Measurements from ENCODE around the gene TMCO4.

TMCO4 gene

GRCh38 chr1:19775831-19776230, 23.9 kb downstream of the TMCO4 start:
- no peak for DNase-seq
- TF ChIP-seq GATA1 (IDR thresholded peaks at IDR 0.05; ENCODE audit: low read depth, low read length) (no peak), POLR2A (IDR thresholded peaks at IDR 0.05; ENCODE audit: low read length) (no peak)

DNA sequence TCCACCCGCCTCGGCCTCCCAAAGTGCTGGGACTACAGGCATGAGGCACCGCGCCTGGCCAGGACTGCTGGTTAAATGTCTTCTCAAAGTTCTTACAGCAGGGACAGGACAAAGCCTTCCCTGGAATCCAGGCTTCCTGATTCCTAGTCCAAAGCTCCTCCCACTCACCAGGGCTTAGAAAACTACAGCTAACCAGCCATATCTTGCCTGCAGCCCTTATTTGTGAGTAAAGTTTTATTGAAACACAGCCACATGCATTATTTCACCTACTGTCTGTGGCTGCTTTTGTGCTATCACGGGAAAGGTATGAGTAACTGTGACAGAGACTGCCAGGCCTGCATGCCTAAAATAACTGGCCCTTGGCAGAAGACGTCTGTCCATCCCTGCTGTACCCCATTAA, 24.4 kb downstream of the TMCO4 start:
- TF ChIP-seq GATA1 (IDR thresholded peaks at IDR 0.05; ENCODE audit: low read depth, low read length) (no peak), POLR2A (IDR thresholded peaks at IDR 0.05; ENCODE audit: low read length) (no peak)
- DNase-seq = no peak

DNA sequence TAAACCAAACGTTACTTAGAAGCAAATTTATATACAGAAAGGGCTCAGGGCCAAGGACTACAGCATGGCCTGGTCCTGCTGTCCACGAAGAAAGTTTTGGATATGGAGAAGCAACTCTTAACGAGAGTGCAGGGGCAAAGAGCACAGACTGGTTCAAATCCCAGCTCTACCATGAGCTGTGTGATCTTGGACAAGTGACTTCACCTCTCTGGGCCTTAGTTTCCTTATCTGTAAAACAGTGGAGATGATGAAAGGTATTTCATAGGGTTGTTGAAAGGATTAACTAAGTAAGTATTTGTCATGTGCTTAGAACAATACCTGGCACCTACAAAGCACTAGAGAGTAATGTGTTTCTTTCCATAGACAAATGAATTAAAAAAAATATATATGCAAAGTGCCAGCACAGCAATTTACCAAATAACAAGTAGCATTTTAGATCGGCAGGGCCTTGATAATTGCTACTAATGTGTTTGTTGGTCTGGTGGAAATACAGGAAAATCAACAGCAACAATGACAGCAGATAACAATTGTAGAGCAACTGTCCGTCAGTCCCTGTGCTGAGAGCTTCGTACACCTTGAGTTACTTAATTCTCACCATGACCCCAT, 25.4 kb downstream of the TMCO4 start:
- TF ChIP-seq POLR2A (IDR thresholded peaks at IDR 0.05; ENCODE audit: low read length) (no peak), GATA1 (IDR thresholded peaks at IDR 0.05; ENCODE audit: low read depth, low read length) (no peak)
- DNase-seq = no peak

- DNase-seq = no peak
- TF ChIP-seq GATA1 (IDR thresholded peaks at IDR 0.05; ENCODE audit: low read depth, low read length) (no peak), POLR2A (IDR thresholded peaks at IDR 0.05; ENCODE audit: low read length) (no peak)
These were observed 26.2 kb downstream of the TMCO4 start for GRCh38 chr1:19773485-19773884.

- TF ChIP-seq GATA1 (IDR thresholded peaks at IDR 0.05; ENCODE audit: low read depth, low read length) (no peak), POLR2A (IDR thresholded peaks at IDR 0.05; ENCODE audit: low read length) (no peak)
- DNase-seq = no peak
These were observed 27.7 kb downstream of the TMCO4 start for GRCh38 chr1:19772053-19772452.

DNA sequence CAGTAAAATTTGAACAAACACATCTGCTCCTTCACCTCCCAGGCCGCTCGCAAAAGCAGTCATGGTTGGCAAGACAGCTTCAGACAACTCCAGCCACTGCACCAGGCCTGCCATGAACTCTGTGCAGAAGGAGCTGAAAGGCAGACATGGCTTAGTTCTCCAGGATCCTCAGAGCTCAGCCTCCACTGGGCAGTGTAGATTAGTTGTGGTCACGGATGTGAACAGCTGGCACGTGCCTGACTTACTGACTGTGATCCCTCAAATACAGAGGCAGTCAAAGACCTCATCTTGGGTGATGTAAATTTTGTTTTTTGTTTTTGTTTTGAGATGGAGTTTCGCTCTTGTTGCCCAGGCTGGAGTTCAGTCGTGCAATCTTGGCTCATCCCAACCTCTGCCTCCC, 28.4 kb downstream of the TMCO4 start:
- TF ChIP-seq GATA1 (IDR thresholded peaks at IDR 0.05; ENCODE audit: low read depth, low read length) (no peak), POLR2A (IDR thresholded peaks at IDR 0.05; ENCODE audit: low read length) (no peak)
- no peak for DNase-seq

DNA sequence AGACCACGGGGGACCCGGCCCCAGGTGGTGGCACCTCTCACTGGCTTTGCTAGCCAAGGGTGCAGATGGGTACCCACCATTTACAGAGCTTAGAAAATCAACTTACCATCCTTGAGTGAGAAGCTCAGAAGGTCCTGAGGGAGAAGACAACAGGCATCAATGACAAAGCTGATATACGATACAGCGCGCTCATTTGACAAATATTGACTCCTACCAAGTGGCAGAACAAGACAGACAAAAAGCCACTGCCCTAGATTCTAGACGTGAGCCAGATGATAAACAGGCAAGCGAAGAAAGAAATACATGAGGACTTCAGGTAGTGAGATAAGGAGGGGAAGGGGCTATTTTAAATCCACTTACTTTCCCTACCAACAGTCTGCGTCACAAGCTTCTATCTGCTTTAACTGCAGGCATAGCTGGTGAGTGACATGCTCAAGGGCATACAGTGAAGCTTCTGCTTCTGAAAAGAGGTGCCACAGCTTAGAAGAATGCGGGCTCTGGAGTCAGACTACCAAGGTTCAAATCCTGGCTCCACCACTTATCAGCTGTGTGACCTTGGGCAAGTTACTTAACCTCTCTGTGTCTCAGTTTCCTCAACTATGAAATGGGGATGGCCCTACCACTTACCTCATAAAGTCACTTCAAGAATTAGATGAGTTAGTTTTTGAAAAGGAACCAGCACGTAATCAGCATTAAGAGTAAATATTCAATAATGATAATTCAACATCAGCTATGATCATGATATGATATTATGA, 29.1 kb downstream of the TMCO4 start:
- TF ChIP-seq POLR2A (IDR thresholded peaks at IDR 0.05; ENCODE audit: low read length) (no peak), GATA1 (IDR thresholded peaks at IDR 0.05; ENCODE audit: low read depth, low read length) (no peak)
- no peak for DNase-seq

GRCh38 chr1:19769211-19769932, 30.3 kb downstream of the TMCO4 start:
- DNase-seq = no peak
- no peak for TF ChIP-seq POLR2A (IDR thresholded peaks at IDR 0.05; ENCODE audit: low read length)
- no peak for TF ChIP-seq GATA1 (IDR thresholded peaks at IDR 0.05; ENCODE audit: low read depth, low read length)

- TF ChIP-seq GATA1 (IDR thresholded peaks at IDR 0.05; ENCODE audit: low read depth, low read length) (no peak), POLR2A (IDR thresholded peaks at IDR 0.05; ENCODE audit: low read length) (no peak)
- DNase-seq = no peak
These were observed 31.1 kb downstream of the TMCO4 start for GRCh38 chr1:19768353-19769210.

DNA sequence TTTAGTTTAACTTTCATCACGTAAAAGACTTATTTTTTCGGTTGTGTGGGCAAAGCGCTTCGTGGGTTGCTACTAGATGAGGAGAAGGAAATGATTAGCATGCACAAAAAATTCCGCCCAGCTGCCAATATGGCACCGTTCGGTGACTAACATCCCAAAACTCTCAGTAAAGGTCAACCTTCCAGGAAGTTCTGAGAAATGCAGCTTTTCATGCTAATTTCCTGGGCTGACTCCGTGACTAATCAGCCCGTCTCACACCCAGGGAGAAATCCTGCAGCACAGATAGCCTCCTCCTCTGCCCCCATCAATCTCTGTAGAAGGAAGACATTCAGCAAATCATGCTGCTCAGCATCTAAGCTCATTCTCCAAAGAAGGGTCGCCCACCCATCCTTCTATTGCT, 34.1 kb downstream of the TMCO4 start:
- no peak for TF ChIP-seq GATA1 (IDR thresholded peaks at IDR 0.05; ENCODE audit: low read depth, low read length)
- TF ChIP-seq POLR2A (IDR thresholded peaks at IDR 0.05; ENCODE audit: low read length) = no peak
- DNase-seq = no peak

DNA sequence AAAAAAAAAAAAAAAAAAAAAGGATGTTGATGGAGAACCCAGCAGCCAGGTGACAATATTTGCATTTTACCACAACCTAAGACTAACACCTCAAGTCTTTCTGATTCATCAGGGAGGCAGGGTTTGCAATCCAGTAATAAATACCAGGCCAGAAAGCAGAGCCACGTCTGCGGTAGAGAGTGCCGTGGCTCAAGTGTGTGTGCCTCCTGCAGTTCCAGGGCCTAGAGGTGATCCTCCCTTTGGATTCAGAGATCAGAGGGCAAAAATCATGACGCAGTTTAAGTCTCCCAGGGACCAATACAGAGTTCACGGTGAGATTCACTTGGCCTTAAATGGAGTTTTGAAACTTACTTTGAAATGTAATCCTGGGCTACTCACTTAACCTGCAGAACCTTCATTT, 34.9 kb downstream of the TMCO4 start:
- DNase-seq = no peak
- TF ChIP-seq GATA1 (IDR thresholded peaks at IDR 0.05; ENCODE audit: low read depth, low read length) = no peak
- no peak for TF ChIP-seq POLR2A (IDR thresholded peaks at IDR 0.05; ENCODE audit: low read length)

- peak in 1 of 2 experiments; percentile 37 for DNase-seq
- TF ChIP-seq GATA1 (IDR thresholded peaks at IDR 0.05; ENCODE audit: low read depth, low read length) (no peak), POLR2A (IDR thresholded peaks at IDR 0.05; ENCODE audit: low read length) (no peak)
These were observed 37.4 kb downstream of the TMCO4 start for GRCh38 chr1:19762175-19762779.

- TF ChIP-seq GATA1 (IDR thresholded peaks at IDR 0.05; ENCODE audit: low read depth, low read length) (no peak), POLR2A (IDR thresholded peaks at IDR 0.05; ENCODE audit: low read length) (no peak)
- no peak for DNase-seq
These were observed 40.0 kb downstream of the TMCO4 start for GRCh38 chr1:19759740-19760089.

Data from erythroblast (primary cell).